ENCODE measurements around the gene CAMKMT. TPM values are rescaled to one million over a fixed set of nuclear protein-coding genes. Genes with fewer than 3 reads are reported as not detected.

CAMKMT gene
- total RNA-seq, 3 donors from 2014 or later: 6.4 to 11.8 (median 10.5) TPM

DNA sequence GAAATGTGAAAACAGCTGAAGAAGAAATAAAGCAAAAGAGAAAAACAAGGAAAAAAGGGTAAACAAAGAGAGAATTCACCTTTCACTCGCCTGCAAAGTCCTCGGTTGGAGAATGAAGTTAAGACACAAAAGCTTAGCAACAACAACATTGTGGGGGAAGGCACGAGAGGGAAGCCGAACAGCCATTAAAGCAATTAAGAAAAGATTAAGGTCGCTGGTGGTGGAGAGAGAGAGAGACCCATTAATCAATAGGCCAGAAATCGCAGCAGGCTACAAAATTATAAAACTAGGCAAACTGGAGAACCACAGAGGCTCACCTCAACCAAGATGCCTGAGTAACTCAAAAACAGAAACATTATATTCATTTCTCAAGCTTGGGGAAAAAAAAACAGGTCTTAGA is 459.8 kb downstream of the CAMKMT start:
- intact Hi-C loops (cut with DNase I; ENCODE audit: low total_unique reads): no loop called here
- no peaks in the 10 kb centered on the region for H3K4me1 ChIP-seq
- DNase-seq (ENCODE audit: low spot score in 2 of 2): no peak
- no peaks in the 10 kb centered on the region for H3K27me3 ChIP-seq
- no peaks in the 10 kb centered on the region for H3K36me3 ChIP-seq
- H3K9me3 ChIP-seq: no peaks in the 10 kb centered on the region
- H3K4me3 ChIP-seq: no peak overlapping the region
- H3K27ac ChIP-seq: no peak overlapping the region
- TF ChIP-seq POLR2AphosphoS5 (IDR thresholded peaks at IDR 0.05): no peak
- TF ChIP-seq, protein P1, sequence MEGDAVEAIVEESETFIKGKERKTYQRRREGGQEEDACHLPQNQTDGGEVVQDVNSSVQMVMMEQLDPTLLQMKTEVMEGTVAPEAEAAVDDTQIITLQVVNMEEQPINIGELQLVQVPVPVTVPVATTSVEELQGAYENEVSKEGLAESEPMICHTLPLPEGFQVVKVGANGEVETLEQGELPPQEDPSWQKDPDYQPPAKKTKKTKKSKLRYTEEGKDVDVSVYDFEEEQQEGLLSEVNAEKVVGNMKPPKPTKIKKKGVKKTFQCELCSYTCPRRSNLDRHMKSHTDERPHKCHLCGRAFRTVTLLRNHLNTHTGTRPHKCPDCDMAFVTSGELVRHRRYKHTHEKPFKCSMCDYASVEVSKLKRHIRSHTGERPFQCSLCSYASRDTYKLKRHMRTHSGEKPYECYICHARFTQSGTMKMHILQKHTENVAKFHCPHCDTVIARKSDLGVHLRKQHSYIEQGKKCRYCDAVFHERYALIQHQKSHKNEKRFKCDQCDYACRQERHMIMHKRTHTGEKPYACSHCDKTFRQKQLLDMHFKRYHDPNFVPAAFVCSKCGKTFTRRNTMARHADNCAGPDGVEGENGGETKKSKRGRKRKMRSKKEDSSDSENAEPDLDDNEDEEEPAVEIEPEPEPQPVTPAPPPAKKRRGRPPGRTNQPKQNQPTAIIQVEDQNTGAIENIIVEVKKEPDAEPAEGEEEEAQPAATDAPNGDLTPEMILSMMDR (IDR thresholded peaks at IDR 0.05): no peak
- TF ChIP-seq POLR2A (IDR thresholded peaks at IDR 0.05): no peak

DNA sequence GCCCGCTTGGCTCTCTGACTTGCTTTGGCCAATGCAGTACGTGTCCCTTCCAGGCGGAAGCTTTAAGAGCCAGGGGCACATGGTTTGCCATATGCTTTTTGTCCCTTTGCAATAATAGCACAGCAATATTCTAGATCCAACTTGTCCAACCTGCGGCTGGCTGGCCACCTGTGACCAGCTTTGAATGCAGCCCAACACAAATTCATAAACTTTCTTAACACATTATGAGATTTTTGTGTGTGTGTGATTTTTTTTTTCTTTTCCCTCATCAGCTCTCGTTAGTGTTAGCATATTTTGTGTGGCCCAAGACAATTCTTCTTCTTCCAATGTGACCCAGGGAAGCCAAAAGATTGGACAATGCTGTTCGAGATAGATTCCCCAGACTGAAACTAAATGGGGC is 460.4 kb downstream of the CAMKMT start:
- DNase-seq (ENCODE audit: low spot score in 2 of 2): no peak
- Histone ChIP-seq H3K27me3 (no peaks in the 10 kb centered on the region), H3K4me1 (no peaks in the 10 kb centered on the region), H3K36me3 (no peaks in the 10 kb centered on the region), H3K4me3 (no peak overlapping the region), H3K27ac (no peak overlapping the region), H3K9me3 (no peaks in the 10 kb centered on the region)
- intact Hi-C loops (cut with DNase I; ENCODE audit: low total_unique reads): no loop called here
- TF ChIP-seq POLR2A (IDR thresholded peaks at IDR 0.05): no peak
- TF ChIP-seq POLR2AphosphoS5 (IDR thresholded peaks at IDR 0.05): no peak
- TF ChIP-seq, protein P1 (IDR thresholded peaks at IDR 0.05): no peak

Other genes with a start within 250 kb of the CAMKMT start
- gene PPM1B, start 193.1 kb upstream of the CAMKMT start, total RNA-seq: 10 to 100 TPM; 37.7 to 95.9 (median 59.7) TPM
- gene SLC3A1, start 86.5 kb upstream of the CAMKMT start, total RNA-seq: under 1 TPM; 0.48 to 0.98 (median 0.88) TPM
- gene PREPL, start 453 bp upstream of the CAMKMT start, total RNA-seq: 10 to 100 TPM; 29.4 to 76.5 (median 51.1) TPM